OCI-LY7 (cell line): Measurements from ENCODE around the gene ADAMTS13. TPM values are rescaled to one million over a fixed set of nuclear protein-coding genes. Genes with fewer than 3 reads are reported as not detected.
A peak's percentile ranks its signal among the peaks of the same experiment; 100 is the strongest.

Source experiments
- BruUV-seq: library from RNA; stranded (reverse); fragments of 400-500 nt; replicated peaks from 2 replicates; lab custom pipeline; 2021; lab: Mats Ljungman, UMichigan
- CTCF ChIA-PET: fragments of 300-600 bp; sonication (Branson Sonifier 250); formaldehyde crosslinking; loops from one replicate; lab custom pipeline; 2022; ENCODE audit warnings: antibody characterized with exemption; ENCODE audit not compliant: unreplicated experiment; lab: Charles Lee
- POLR2A ChIA-PET: fragments of 300-600 bp; sonication (Branson Sonifier 250); formaldehyde crosslinking; loops from one replicate; lab custom pipeline; 2022; ENCODE audit warnings: antibody characterized with exemption; lab: Charles Lee
- DNase-seq: peaks from one replicate; pipeline ENCODE4 v3.0.0-alpha.2; 2015; ENCODE audit warnings: low spot score
- H2AFZ ChIP-seq: fragments of 200-600 bp; sonication (generic), shearing (Covaris generic); 2 replicates; pipeline ENCODE4 v1.6.1; 2014; ENCODE audit warnings: mild to moderate bottlenecking, antibody characterized with exemption, low read length, moderate library complexity
- H3K27ac ChIP-seq: fragments of 200-600 bp; sonication (generic); 2 replicates; pipeline ENCODE4 v1.5.1; 2014; ENCODE audit warnings: mixed run types, low read depth, mild to moderate bottlenecking, moderate library complexity, low read length, inconsistent platforms; ENCODE audit not compliant: poor library complexity, severe bottlenecking
- H3K36me3 ChIP-seq: fragments of 200-600 bp; sonication (generic); 2 replicates; pipeline ENCODE4 v1.6.1; 2014; ENCODE audit warnings: mild to moderate bottlenecking, antibody characterized with exemption, low read length, moderate library complexity, mixed read lengths; ENCODE audit not compliant: insufficient read depth
- H3K4me1 ChIP-seq: fragments of 200-600 bp; sonication (generic); 2 replicates; pipeline ENCODE4 v1.5.1; 2014; ENCODE audit warnings: mild to moderate bottlenecking, low read length; ENCODE audit not compliant: insufficient read depth, poor library complexity, severe bottlenecking
- H3K4me2 ChIP-seq: fragments of 200-600 bp; sonication (generic); 2 replicates; pipeline ENCODE4 v1.6.1; 2014; ENCODE audit warnings: mild to moderate bottlenecking, low read length
- H3K4me3 ChIP-seq: fragments of 200-600 bp; sonication (generic); 2 replicates; pipeline ENCODE4 v1.5.1; 2014; ENCODE audit warnings: mild to moderate bottlenecking, low read depth, low read length; ENCODE audit not compliant: poor library complexity, severe bottlenecking
- H3K79me2 ChIP-seq: fragments of 200-600 bp; sonication (generic); 2 replicates; pipeline ENCODE4 v1.6.1; 2016; ENCODE audit warnings: low read depth, mild to moderate bottlenecking, low read length, moderate library complexity, mixed read lengths; ENCODE audit not compliant: insufficient read depth
- H3K9me2 ChIP-seq: fragments of 200-600 bp; sonication (generic); 2 replicates; pipeline ENCODE4 v1.6.1; 2016; ENCODE audit warnings: mild to moderate bottlenecking, low read length, mixed read lengths; ENCODE audit not compliant: insufficient read depth
- H3K9me3 ChIP-seq: fragments of 200-600 bp; sonication (generic); 2 replicates; pipeline ENCODE4 v1.6.1; 2014; ENCODE audit warnings: mild to moderate bottlenecking, mixed run types, low read length, mixed read lengths
- H4K20me1 ChIP-seq: fragments of 200-600 bp; sonication (generic); 2 replicates; pipeline ENCODE4 v1.6.1; 2014; ENCODE audit warnings: mild to moderate bottlenecking, antibody characterized with exemption, low read length, moderate library complexity, mixed read lengths; ENCODE audit not compliant: insufficient read depth
- EZH2phosphoT487 ChIP-seq: fragments of 200-600 bp; sonication (generic); IDR thresholded peaks from 2 replicates; pipeline ENCODE4 v1.6.1; 2018; ENCODE audit warnings: low read depth, borderline replicate concordance, mild to moderate bottlenecking, mixed run types, antibody characterized with exemption, low read length, moderate library complexity, mixed read lengths
- intact Hi-C: fragments of 100-400 bp; cut with micrococcal nuclease; formaldehyde crosslinking; loops from one replicate; pipeline ENCODE4 v1.10.0; 2022; ENCODE audit not compliant: unreplicated experiment
- total RNA-seq, 2 experiments: library from RNA; depleted of rRNA in 1 of 2; stranded (reverse); fragments of >200 nt in 1 of 2; shearing (Covaris generic) in 1 of 2; gene quantifications; 2 replicates each; pipeline ENCODE4 v1.2.3, GENCODE V29; 2014 to 2022
- TF ChIP-seq, protein P1 (sequence below): fragments of 200-600 bp; sonication (generic); conservative IDR thresholded peaks from 2 replicates; pipeline ENCODE4 v1.5.1; 2014; ENCODE audit warnings: mild to moderate bottlenecking, antibody characterized with exemption, low read length, moderate library complexity, mixed read lengths

ADAMTS13 gene
- total RNA-seq, 2 experiments from 2014 or later = 6.2 to 18.1 TPM

DNA sequence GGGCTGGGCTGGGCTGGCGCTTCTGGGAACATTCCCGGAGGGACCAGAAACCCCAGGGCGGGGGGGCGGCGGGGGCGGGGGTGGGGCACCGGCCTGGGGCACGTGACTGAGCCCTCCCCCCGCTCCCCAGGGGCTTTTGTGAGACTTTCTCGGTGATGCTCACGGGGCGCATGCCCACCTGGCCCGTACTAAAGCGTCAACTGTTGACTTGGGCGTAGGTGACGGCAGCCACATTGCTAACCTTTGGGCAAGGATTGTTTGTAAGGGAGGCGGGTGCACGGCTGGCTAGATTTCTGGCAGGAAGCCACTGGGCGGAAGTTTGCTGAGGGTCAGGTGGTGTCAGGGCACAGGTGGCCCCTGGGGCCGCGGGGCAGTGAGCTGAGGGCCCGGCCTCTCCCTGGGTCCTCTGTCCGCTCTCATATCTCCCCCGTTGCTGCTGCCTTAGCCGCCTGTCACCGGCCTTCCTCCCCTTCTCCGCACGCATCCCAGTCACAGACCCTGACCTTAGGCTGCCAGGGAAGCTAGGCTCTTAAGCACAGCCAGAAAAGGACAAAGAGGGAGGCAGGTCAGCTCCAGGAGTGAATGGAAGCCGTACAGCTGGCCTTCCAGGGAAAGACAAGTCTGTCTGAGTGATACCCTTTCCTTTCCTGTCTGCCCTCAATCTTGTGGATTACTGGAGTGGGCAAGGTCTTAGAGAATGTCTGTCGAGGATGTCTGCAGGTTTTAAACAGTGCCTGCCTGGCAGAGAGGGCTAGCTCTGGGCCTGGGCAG lies 38.4 kb downstream of the ADAMTS13 start:
- CTCF ChIA-PET = interaction anchor here (1.7 kb wide), 1 partner anchor 19 kb away, joined by 5 read pairs; the partner anchor contains the start of gene SLC2A6
- POLR2A ChIA-PET = interaction anchor here (1.4 to 1.5 kb wide), 2 partner anchors 42 to 105 kb away, joined by 5 to 6 read pairs; partner anchors contain the start of gene SURF1
- no TSS peak for BruUV-seq
- H2AFZ ChIP-seq = no peak overlapping the region; the same call in 1 of the 2 replicates
- H3K79me2 ChIP-seq = no peaks in the 10 kb centered on the region
- TF ChIP-seq EZH2phosphoT487 = no peak
- TF ChIP-seq, protein P1, sequence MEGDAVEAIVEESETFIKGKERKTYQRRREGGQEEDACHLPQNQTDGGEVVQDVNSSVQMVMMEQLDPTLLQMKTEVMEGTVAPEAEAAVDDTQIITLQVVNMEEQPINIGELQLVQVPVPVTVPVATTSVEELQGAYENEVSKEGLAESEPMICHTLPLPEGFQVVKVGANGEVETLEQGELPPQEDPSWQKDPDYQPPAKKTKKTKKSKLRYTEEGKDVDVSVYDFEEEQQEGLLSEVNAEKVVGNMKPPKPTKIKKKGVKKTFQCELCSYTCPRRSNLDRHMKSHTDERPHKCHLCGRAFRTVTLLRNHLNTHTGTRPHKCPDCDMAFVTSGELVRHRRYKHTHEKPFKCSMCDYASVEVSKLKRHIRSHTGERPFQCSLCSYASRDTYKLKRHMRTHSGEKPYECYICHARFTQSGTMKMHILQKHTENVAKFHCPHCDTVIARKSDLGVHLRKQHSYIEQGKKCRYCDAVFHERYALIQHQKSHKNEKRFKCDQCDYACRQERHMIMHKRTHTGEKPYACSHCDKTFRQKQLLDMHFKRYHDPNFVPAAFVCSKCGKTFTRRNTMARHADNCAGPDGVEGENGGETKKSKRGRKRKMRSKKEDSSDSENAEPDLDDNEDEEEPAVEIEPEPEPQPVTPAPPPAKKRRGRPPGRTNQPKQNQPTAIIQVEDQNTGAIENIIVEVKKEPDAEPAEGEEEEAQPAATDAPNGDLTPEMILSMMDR = no peak
- H4K20me1 ChIP-seq = no peaks in the 10 kb centered on the region
- H3K36me3 ChIP-seq = no peaks in the 10 kb centered on the region
- H3K9me2 ChIP-seq = no peaks in the 10 kb centered on the region
- H3K9me3 ChIP-seq = no peaks in the 10 kb centered on the region
- H3K4me3 ChIP-seq = peak overlapping the region; percentile 74
- intact Hi-C loops = loop anchor here (1.0 to 5.0 kb wide), 2 partner anchors 18 to 103 kb away; partner anchors contain the start of genes SURF1 and SURF2
- DNase-seq = peak; percentile 91
- H3K27ac ChIP-seq = peak overlapping the region; percentile 77
- H3K4me2 ChIP-seq = peak overlapping the region; percentile 93
- H3K4me1 ChIP-seq = peaks cover 51% of the 10 kb centered on the region

DNA sequence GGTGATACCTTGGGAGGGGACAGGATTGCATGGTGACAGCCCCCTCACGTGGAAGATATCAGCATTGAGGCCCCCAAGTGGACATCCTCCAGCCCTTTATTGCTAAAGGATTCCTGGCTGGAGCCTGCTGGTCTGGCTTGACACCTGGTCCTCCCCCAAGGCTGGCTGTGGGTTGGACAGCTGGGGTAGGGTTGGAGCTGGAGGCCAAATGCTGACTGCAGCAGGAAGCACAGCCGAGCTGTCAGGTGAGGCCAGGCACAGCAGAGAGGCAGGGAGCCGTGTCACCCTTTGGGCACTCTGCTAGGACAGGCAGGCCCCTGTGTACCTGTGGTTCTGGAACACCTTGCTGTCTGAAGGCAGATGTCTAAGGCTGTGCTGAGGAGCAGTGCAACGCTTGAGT lies 39.8 kb downstream of the ADAMTS13 start:
- no peaks in the 10 kb centered on the region for H3K9me2 ChIP-seq
- ChIA-PET POLR2A (interaction anchor here (0.6 kb wide), 1 partner anchor 18 kb away, joined by 3 read pairs; no protein-coding TSS in a partner anchor), CTCF (interaction anchor here (0.6 kb wide), 1 partner anchor 52 kb away, joined by 5 read pairs; no protein-coding TSS in a partner anchor)
- no TSS peak for BruUV-seq
- H3K9me3 ChIP-seq = no peaks in the 10 kb centered on the region
- TF ChIP-seq EZH2phosphoT487 = no peak
- TF ChIP-seq, protein P1 = peak; percentile 49
- no peaks in the 10 kb centered on the region for H3K36me3 ChIP-seq
- H4K20me1 ChIP-seq = no peaks in the 10 kb centered on the region
- H3K4me3 ChIP-seq = peak overlapping the region; percentile 12
- H3K4me1 ChIP-seq = peaks cover 48% of the 10 kb centered on the region
- H3K79me2 ChIP-seq = no peaks in the 10 kb centered on the region
- peak; percentile 59 for DNase-seq
- intact Hi-C loops = loop anchor here (1.0 to 5.0 kb wide), 2 partner anchors 56 to 105 kb away; partner anchors contain the start of genes SURF1 and SURF2
- peak overlapping the region; percentile 93 for H3K4me2 ChIP-seq
- no peak overlapping the region for H2AFZ ChIP-seq
- H3K27ac ChIP-seq = no peak overlapping the region
